Activated T-cell treated with anti-CD3 and anti-CD28 coated beads, Interleukin-2, amount 50 U/mL, for 4 hours (primary cell): Measurements from ENCODE around the gene MXRA8. TPM values are rescaled to one million over a fixed set of nuclear protein-coding genes. Genes with fewer than 3 reads are reported as not detected.

Source experiments
- ATAC-seq, 2 donors: fragments of 200-7000 bp; cut with Tn5 transposase; one replicate each; pipeline ENCODE4 v1.10.0; 2021
- DNase-seq: peaks from one replicate; pipeline ENCODE4 v3.0.0-alpha.2; 2020
- H3K27me3 Mint-ChIP-seq: one replicate; pipeline ENCODE4 v1.8.0; 2021; ENCODE audit warnings: low read depth, mixed read lengths
- H3K36me3 Mint-ChIP-seq: one replicate; pipeline ENCODE4 v1.8.0; 2022; ENCODE audit warnings: mixed read lengths; ENCODE audit not compliant: insufficient read depth
- H3K4me1 Mint-ChIP-seq: one replicate; pipeline ENCODE4 v1.8.0; 2021; ENCODE audit warnings: low read depth, mixed read lengths
- H3K4me3 Mint-ChIP-seq: one replicate; pipeline ENCODE4 v1.8.0; 2021; ENCODE audit warnings: mild to moderate bottlenecking, moderate library complexity, mixed read lengths
- H3K9me3 Mint-ChIP-seq: one replicate; pipeline ENCODE4 v1.8.0; 2021; ENCODE audit warnings: mixed read lengths
- total RNA-seq, 3 donors: library from RNA; stranded (reverse); gene quantifications; one replicate each; pipeline ENCODE4 v1.2.1, GENCODE V29; 2021

MXRA8 gene
- total RNA-seq, 3 donors from 2014 or later: 0.41 to 0.53 (median 0.47) TPM

DNA sequence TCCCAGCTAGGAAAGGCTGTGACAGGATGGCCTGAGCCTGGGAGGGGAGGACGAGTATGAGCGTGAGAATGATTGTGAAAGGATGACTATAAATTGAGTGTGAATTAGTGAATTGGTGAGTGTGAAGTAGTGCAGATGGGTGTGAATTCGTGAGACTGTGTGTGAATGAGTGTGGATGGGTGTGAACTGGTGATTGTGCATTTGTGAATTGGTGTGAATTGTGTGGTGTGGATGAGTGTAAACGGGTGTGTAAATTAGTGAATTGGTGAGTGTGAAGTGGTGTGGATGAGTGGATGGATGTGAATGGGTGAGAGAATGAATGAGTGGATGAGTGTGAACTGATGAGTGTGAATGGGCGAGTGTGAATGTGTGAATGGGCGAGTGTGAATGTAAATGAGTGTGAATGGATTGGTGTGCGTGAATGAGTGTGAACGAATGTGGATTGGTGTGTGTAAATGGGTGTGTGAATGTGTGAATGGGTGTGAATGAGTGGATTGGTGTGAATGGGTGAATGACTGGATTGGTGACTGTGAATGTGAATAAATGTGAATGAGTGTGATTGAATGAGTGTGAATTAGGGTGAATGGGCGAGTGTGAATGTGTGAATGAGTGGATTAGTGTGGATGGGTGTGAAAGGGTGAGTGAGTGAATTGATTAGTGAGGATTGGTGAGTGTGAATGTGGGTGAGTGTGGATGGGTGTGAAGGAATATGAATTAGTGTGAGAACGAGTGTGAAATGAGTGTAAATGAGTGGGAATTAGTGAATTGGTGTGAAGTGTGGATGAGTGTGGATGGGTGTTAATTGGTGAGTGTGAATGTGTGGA, 7.7 kb upstream of the MXRA8 start:
- no peak for ATAC-seq
- Mint-ChIP-seq H3K36me3 (no peaks in the 10 kb centered on the region), H3K4me1 (peaks cover 4% of the 10 kb centered on the region), H3K4me3 (no peak overlapping the region), H3K27me3 (peaks cover under 1% of the 10 kb centered on the region), H3K9me3 (no peaks in the 10 kb centered on the region)
- DNase-seq: no peak

DNA sequence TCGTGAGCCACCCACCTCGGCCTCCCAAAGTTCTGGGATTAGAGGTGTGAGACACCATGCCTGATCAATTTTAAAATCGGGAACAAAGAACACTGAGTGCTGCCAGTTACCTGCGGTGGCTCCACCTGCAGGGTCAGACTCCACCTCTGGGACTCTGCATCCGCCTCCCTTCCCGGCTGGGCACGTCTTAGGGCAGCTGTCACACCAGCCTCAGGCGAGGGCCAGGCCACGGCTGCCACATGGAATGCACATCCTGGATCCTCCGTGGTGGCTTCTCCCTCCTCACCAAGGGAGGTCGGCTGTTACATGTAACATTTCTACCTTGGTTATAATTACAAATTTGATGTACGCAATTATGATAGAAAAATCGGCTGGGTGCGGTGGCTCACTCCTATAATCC, 5.9 kb upstream of the MXRA8 start:
- Mint-ChIP-seq H3K27me3 (peaks cover 5% of the 10 kb centered on the region), H3K9me3 (no peaks in the 10 kb centered on the region), H3K4me3 (no peak overlapping the region), H3K4me1 (peaks cover 2% of the 10 kb centered on the region), H3K36me3 (no peaks in the 10 kb centered on the region)
- DNase-seq: no peak
- no peak for ATAC-seq

DNA sequence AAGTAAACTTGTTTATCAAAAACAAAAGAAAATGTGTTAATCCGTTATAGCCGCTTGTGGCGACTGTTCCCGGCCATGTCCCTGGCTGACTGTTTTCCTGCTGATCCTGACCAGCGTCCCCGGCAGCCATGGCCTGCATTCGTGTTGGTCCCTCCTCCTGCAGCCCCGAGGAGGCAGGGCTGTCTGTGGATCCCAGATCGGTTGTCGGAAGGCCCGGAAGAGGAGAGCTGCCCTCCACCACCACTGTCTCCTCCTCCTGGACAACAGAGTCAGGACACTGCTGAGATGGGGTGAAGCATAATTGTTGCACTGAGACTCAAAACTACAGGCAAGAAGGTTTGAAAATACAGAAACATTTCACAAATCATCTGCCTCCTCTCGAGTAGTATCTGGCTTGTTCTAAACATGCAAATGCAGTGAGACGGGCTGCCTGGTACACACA, 3.6 kb upstream of the MXRA8 start:
- no peaks in the 10 kb centered on the region for H3K9me3 Mint-ChIP-seq
- peaks cover 19% of the 10 kb centered on the region for H3K27me3 Mint-ChIP-seq
- ATAC-seq (no peak), DNase-seq (no peak)
- no peaks in the 10 kb centered on the region for H3K36me3 Mint-ChIP-seq
- H3K4me1 Mint-ChIP-seq: peaks cover 7% of the 10 kb centered on the region
- H3K4me3 Mint-ChIP-seq: no peak overlapping the region

DNA sequence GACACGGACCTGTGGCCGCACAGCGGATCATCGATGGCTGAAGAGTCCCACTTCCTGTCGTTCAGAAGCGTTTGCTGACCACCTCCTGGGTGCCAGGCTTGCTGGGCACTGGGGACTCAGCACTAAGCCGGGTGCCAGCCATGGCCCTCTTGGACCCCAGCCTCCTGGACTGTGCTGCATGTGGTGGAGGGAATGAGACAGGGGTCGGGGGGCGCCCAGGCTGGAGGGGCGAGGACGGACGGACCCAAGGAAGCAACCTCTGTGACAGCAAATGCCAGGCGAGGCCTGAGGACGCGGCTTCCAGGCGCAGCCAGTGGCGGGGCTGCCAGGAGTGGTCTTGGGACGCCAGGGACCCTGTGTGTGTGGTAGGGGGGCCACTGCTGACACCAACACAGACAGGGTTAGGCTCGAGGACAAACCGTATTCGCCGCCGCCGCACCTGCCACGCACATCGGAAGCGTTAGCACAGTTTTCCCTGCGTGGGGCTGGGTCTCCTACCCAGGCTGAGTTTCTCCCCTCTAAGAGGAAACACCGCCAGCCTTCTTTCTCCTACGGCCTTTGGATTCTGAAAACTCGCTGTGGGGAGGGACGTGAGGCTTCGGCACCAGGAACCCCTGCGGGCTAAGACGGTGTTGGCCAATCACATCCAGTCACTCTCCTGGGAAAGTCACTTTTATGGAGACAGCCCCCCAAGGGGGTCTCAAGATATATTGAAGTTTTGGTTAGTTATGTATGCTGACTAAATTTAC, 3.1 kb upstream of the MXRA8 start:
- Mint-ChIP-seq H3K27me3 (peaks cover 22% of the 10 kb centered on the region), H3K4me1 (peaks cover 7% of the 10 kb centered on the region), H3K4me3 (no peak overlapping the region), H3K9me3 (no peaks in the 10 kb centered on the region), H3K36me3 (no peaks in the 10 kb centered on the region)
- ATAC-seq: no peak
- DNase-seq: no peak

DNA sequence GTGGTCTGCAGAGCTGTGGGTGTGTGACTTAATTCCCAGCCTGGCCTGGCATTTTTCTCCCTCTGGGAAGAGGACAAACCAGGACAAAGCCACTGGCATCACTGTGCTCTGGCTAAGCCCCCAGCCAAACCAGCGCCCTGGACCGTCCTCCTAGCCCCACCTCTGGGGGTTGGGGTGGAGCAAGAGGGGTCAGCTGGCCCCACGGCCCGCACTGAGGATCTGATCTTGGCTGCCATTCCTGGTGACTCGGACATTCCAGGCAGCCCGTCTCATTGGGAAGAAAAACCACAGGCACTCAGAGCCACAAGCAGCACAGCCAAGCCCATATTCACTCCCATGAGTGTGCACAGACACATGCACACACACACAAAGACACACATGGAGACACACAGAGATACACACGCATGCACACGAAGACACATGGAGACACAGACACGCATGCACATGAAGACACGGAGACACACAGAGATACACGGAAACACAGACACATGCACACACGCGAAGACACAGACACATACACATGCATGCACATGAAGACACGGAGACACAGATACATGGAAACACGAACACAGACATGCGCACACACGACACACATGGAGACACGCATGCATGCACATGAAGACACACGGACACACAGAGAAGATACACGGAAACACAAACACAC, 2.3 kb upstream of the MXRA8 start:
- no peak for DNase-seq
- Mint-ChIP-seq H3K27me3 (peaks cover 22% of the 10 kb centered on the region), H3K4me3 (no peak overlapping the region), H3K36me3 (no peaks in the 10 kb centered on the region), H3K9me3 (no peaks in the 10 kb centered on the region), H3K4me1 (peaks cover 7% of the 10 kb centered on the region)
- no peak for ATAC-seq

DNA sequence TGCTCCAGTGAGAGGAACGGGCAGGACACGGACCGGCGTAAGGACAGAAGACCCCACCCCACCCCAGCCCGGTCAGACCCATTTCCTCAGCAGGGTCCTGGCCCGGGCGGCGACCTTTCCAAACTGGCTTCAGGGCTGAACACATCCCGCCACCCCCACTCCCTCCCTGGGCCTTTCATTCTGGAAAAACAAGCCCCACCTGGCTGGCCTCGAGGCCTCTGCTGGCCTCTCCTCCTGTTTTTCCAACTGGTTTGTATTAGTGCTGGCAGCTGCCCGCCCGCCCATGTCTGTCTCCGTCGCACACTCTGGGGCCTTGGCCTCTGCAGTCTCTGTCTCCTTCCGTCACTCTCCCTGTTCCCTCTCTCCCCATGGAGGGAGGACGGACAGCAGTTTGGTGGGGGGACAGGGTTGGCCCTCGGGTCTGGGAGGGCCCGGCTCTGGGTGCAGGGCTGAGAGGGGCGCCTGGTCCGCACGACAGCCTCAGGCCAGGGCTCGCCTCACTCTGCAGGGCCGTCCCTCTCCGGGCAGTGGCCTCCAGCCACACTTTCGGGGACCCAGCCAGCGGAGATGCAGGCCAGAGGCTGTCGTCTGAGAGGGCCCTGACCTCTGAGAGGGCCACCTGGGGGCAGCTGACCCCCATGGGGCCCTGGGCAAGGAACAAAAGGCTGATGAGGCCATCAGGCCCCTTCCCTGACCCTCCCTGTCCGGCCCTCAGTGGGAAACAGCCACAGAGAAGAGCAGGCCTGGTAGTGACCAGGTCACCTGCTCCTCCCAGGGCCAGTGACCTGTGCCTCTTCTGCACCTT, 1.5 kb upstream of the MXRA8 start:
- H3K36me3 Mint-ChIP-seq: no peaks in the 10 kb centered on the region
- H3K9me3 Mint-ChIP-seq: no peaks in the 10 kb centered on the region
- H3K27me3 Mint-ChIP-seq: peaks cover 22% of the 10 kb centered on the region
- DNase-seq (no peak), ATAC-seq (no peak)
- peaks cover 7% of the 10 kb centered on the region for H3K4me1 Mint-ChIP-seq
- H3K4me3 Mint-ChIP-seq: no peak overlapping the region

DNA sequence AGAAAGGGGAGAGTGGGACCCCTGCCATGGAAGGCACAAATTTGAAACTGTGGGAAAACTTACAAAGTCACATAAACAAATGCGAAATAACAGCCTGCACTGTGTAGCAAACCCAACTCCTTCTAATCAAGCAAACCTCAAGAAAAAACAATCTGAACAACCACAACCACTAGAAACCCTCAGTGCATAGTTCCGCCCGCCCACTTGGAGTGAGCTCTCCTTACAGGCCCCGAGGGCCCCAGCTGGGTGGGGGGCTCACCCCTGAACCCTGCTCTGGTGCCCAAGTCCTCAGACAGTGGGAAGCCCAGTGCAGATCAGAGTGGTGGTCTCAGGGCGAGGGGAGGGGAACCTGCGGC, 931 bp upstream of the MXRA8 start:
- ATAC-seq: peak; percentile 23 to 44

DNA sequence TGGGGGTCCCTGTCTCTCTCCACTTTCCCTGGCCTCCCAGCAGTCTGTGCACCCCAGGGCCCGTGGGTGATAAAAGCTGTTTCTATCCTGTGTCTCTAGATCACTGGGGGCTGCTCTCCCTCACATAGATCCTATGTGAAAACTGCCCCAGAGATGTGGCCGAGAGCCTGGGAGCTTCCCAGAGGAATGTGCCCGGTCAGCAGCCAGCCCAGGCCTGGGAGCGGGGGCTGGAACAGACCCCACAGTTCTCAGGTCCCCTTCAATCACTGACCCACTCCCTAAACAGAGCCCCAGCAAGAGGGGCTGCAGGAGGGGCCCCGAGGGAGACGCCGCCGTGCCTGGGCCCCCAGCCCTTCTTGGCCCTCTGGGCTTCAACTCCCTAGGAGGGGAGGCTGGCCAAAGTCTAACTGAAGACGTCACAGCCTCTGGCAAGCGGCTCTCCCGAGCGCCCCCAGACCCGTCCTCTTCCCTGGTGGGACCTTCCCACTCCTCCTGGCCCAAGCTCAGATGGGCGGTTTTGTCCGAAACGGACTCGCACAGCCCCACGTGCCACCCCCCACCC, 403 bp downstream of the MXRA8 start:
- peaks cover 9% of the 10 kb centered on the region for H3K4me1 Mint-ChIP-seq
- peaks cover 30% of the 10 kb centered on the region for H3K27me3 Mint-ChIP-seq
- H3K36me3 Mint-ChIP-seq: no peaks in the 10 kb centered on the region
- no peak for DNase-seq
- ATAC-seq: no peak
- H3K4me3 Mint-ChIP-seq: no peak overlapping the region
- no peaks in the 10 kb centered on the region for H3K9me3 Mint-ChIP-seq

More for the DNA sequence above, 931 bp upstream of the MXRA8 start:
- H3K27me3 Mint-ChIP-seq: peaks cover 22% of the 10 kb centered on the region
- H3K4me3 Mint-ChIP-seq: no peak overlapping the region
- peaks cover 7% of the 10 kb centered on the region for H3K4me1 Mint-ChIP-seq
- no peak for DNase-seq
- no peaks in the 10 kb centered on the region for H3K36me3 Mint-ChIP-seq
- H3K9me3 Mint-ChIP-seq: no peaks in the 10 kb centered on the region

DNA sequence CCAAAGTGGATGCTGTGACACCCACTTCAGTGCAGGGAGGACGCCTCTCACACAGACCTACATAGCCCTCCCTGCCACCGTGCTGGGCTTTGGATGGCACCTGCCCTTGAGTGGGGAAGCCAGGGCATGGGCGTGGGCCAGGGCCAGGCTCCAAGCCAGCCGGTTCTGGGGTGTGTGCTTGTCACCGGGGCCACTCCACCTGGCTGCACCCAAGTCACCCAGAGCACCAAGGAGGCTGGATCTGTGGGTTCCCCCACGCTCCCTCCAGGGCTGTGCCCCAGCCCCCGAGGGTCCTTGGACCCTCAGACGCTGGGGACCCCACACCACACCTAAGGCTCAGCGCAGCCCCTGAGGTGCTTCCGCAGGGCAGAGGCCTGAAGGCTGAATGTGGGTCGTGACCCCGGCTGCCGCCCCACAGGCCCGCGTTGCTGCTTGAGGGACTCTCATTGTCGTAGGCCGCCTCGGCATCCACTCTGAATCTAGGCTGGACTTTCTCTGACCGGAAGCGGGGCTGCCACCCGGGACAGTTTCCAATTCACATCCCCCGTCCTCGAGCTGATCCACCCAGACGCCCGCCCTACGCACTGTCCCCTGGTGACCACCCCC, 1.5 kb downstream of the MXRA8 start:
- no peaks in the 10 kb centered on the region for H3K9me3 Mint-ChIP-seq
- H3K36me3 Mint-ChIP-seq: no peaks in the 10 kb centered on the region
- peaks cover 18% of the 10 kb centered on the region for H3K4me1 Mint-ChIP-seq
- H3K27me3 Mint-ChIP-seq: peaks cover 40% of the 10 kb centered on the region
- no peak overlapping the region for H3K4me3 Mint-ChIP-seq
- DNase-seq (no peak), ATAC-seq (no peak)

DNA sequence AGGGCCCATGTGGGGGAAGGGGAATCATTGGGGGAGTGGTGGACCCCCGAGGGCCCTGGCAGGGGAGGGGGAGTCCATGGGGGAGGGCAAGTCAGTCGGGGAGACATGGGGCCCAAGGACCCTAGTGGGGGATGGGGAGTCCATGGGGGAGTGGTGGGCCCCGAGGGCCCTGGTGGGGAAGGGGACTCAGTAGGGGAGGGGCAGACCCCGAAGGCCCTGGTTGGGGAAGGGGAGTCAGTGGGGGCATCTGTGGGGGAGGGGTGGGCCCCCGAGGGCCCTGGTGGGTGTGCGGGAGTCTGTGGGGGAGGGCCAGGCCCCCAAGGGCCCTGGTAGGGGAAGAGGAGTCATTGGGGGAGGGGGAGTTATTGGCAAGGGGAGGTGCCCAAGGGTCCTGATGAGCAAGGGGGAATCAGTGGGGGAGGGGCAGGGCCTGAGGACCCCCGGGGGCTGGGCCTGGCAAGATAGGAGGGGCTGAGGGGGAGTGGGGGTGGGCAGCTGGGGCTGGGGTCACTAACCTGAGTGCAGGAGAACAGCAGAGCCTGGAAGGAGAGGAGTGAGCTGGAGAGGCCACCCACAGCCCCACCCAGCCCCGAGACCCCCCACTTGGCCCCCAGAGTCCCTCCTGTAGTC, 2.1 kb downstream of the MXRA8 start:
- H3K4me3 Mint-ChIP-seq: no peak overlapping the region
- ATAC-seq (no peak), DNase-seq (no peak)
- no peaks in the 10 kb centered on the region for H3K36me3 Mint-ChIP-seq
- H3K4me1 Mint-ChIP-seq: peaks cover 18% of the 10 kb centered on the region
- peaks cover 40% of the 10 kb centered on the region for H3K27me3 Mint-ChIP-seq
- no peaks in the 10 kb centered on the region for H3K9me3 Mint-ChIP-seq

DNA sequence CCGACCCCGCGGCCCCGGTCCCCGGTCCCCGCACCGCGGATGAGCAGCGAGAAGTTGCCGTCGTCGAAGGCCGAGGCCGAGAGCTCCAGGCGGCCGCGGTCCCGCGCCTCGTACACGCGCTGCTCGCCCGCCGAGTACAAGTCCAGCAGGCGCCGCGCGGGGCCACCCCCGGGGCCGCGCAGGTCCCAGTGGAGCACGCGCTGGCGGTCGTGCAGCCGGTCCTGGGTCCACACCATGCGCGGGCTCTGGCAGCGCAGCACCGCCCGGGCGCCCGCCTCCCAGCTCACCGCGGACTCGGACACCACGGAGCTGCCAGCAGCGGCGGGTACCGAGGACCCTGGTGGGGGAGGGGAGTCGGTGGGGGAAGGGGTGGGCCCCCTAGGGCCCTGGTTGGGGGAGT, 2.9 kb downstream of the MXRA8 start:
- DNase-seq: no peak
- Mint-ChIP-seq H3K36me3 (no peaks in the 10 kb centered on the region), H3K4me3 (no peak overlapping the region), H3K9me3 (no peaks in the 10 kb centered on the region), H3K4me1 (peaks cover 18% of the 10 kb centered on the region), H3K27me3 (peaks cover 35% of the 10 kb centered on the region)
- ATAC-seq: peak in 1 of 2 donors; percentile 23

DNA sequence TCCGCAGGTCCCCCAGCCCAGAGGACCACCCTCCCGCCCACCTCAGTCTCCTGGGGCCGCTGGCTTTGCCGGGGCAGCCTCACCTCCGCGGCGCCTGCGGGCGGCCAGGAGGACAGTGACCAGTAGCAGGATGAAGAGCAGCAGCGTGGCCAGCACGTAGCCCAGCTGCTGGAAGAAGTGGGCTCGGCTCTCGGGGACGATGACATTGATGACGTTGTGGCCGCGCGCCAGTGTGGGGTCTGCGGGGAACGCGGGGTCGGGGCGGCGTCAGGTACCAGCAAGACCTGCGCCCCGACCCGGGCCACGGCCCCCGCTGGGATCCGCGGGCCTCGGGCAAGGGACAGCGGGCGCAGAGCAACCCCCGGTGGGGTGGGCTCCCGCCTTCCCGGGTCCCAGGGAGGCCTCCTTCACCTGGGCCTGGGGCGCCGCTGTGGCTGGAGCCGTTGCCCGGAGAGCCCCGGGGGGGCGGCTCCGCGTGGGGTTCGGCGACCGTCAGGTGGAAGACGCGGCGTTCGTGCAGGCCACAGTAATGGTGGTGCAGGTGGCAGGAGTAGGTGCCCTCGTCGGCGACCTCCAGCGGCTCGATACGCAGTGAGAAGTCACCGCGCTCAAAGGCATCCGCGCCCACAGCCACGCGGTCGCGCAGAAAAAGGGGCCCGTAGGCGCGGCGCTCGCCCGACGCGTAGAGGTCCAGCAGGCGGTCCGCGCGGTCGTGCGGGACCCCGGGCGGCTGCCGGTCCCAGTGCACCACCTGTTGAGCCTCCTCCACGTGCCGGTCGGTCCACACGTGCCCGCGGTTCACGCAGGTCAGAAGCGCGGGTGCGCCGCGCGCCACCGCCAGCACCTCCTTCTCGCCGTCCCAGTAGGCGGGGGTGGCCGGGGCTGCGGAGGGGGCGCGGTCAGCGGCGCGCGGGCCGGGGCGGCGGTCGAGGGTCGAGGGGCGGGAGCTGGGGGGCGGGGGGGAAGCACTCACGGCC, 3.8 kb downstream of the MXRA8 start:
- DNase-seq (no peak), ATAC-seq (peak; percentile 19 to 27)
- peaks cover 35% of the 10 kb centered on the region for H3K27me3 Mint-ChIP-seq
- peaks cover 18% of the 10 kb centered on the region for H3K4me1 Mint-ChIP-seq
- H3K4me3 Mint-ChIP-seq: no peak overlapping the region
- no peaks in the 10 kb centered on the region for H3K9me3 Mint-ChIP-seq
- H3K36me3 Mint-ChIP-seq: no peaks in the 10 kb centered on the region
